GM21576 (cell line): ENCODE data around the gene CELA3B.
"Not testable (repeated sequence)": the region's sequence is repeated elsewhere in the genome, so short reads cannot be mapped to it uniquely, and the experiment has no call there.

ENCODE experiments used
- ATAC-seq: cut with Tn5 transposase; IDR thresholded peaks from one replicate; pipeline ENCODE4 v1.9.1; 2021; ENCODE audit warnings: mild to moderate bottlenecking, moderate library complexity; ENCODE audit not compliant: unreplicated experiment

The CELA3B gene

DNA sequence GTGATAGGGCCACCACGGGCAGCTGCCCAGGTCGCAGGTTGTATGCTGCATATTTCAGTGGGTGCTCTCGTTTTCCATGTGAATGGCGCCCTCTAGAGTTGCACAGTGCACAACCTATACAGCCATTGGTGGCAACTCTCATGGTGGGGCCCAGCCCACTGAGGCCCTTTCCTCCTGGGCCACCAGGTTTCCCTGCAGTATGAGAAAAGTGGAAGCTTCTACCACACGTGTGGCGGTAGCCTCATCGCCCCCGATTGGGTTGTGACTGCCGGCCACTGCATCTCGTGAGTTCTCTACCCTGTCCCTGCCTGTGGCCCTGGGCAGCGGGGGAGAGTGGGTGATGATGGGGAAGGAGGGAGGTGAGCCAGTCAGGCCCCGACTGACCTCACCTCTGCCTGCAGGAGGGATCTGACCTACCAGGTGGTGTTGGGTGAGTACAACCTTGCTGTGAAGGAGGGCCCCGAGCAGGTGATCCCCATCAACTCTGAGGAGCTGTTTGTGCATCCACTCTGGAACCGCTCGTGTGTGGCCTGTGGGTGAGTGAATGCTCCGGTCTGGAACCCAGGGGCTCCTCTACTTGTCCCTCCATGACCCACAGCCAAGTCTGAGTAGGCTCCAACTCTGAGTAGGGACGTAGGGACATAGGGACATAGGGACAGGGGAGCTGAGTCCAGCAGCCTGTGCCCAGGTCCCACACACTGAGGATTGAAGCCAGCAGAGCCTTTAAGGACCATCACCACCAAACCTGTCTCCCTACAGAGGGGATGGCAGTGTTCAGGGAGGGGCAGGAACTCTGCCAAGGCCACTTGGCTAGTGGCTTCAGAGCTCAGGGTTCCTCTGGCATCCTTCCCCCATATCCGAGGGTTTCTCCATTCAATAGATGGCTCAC is 28.7 kb downstream of the CELA3B start:
- ATAC-seq: not testable (repeated sequence)

DNA sequence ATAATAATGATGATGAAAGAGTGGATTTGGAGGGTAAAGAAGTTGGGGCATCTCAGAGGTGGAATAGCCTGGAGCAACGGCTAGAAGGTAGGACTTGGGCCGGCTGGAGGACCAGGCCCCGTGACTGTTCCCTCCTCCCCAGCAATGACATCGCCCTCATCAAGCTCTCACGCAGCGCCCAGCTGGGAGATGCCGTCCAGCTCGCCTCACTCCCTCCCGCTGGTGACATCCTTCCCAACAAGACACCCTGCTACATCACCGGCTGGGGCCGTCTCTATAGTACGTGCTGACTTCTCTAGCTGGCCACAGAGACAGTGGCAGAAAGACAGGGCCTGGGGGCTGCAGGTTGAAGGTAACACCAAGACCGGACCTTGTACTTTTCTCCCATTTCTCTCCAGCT is 29.9 kb downstream of the CELA3B start:
- ATAC-seq: not testable (repeated sequence)

DNA sequence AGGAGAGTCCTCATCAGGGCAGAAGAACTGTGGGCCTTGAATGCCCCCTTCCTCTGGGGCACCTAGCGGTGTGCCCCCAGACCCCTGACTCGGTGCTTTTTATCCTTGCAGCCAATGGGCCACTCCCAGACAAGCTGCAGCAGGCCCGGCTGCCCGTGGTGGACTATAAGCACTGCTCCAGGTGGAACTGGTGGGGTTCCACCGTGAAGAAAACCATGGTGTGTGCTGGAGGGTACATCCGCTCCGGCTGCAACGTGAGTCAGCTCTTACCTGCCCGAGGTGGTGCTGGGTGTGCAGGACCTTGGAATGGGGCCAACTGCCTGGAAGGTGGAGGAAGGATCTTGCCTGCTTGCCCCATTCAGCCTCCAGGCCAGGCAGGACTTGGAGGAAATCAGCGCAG is 30.4 kb downstream of the CELA3B start:
- ATAC-seq: not testable (repeated sequence)

DNA sequence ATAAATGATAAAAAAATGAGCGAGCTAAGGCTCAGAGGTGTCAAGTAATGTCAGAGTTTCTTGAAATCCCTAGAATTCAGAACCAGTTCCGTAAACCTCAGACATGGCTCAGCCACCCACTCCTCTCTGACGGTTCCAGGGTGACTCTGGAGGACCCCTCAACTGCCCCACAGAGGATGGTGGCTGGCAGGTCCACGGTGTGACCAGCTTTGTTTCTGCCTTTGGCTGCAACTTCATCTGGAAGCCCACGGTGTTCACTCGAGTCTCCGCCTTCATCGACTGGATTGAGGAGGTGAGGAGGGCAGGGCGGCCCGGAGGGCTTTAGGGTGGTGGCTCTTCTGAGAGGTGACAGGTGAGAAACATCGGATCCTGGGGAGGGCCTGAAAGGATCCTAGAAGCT is 32.7 kb downstream of the CELA3B start:
- ATAC-seq: not testable (repeated sequence)

DNA sequence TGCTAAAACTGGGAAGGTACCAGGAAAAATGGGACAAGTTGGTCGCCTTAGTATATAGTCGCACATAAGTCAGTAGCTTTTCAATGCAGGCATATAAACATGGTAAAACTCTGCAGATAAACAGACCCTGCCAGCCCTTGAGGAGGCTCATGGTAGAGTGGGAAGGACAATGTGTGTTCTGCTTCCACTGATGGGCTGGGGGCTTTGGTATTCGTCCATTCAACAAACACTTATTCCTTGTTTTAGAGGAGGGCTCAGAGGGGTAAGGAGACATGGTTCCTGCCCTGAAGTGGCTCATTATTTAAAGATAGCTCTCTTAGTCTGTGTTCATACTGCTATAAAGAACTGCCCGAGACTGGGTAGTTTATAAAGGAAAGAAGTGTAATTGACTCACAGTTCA is 35.9 kb downstream of the CELA3B start:
- not testable (repeated sequence) for ATAC-seq

DNA sequence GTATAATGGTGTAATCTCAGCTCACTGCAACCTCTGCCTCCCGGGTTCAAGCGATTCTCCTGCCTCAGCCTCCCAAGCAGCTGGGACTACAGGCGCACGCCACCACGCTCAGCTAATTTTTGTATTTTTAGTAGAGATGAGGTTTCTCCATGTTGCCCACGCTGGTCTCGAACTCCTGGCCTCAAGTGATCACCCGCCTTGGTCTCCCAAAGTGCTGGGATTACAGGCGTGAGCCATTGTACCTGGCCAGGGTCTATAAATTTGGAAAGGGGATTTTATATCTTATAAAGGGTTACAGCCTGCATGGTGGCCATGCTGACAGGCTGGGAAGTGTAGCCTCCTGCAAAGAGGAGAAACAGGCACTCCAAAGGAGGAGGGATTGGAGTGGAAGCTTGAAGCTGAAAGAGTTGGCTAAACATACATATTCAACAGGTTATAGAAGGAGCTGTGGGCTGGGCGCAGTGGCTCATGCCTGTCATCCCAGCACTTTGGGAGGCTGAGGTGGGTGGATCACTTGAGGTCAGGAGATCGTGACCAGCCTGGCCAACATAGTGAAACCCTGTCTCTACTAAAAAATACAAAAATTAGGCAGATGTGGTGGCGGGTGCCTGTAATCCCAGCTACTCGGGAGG is 37.9 kb downstream of the CELA3B start:
- not testable (repeated sequence) for ATAC-seq

DNA sequence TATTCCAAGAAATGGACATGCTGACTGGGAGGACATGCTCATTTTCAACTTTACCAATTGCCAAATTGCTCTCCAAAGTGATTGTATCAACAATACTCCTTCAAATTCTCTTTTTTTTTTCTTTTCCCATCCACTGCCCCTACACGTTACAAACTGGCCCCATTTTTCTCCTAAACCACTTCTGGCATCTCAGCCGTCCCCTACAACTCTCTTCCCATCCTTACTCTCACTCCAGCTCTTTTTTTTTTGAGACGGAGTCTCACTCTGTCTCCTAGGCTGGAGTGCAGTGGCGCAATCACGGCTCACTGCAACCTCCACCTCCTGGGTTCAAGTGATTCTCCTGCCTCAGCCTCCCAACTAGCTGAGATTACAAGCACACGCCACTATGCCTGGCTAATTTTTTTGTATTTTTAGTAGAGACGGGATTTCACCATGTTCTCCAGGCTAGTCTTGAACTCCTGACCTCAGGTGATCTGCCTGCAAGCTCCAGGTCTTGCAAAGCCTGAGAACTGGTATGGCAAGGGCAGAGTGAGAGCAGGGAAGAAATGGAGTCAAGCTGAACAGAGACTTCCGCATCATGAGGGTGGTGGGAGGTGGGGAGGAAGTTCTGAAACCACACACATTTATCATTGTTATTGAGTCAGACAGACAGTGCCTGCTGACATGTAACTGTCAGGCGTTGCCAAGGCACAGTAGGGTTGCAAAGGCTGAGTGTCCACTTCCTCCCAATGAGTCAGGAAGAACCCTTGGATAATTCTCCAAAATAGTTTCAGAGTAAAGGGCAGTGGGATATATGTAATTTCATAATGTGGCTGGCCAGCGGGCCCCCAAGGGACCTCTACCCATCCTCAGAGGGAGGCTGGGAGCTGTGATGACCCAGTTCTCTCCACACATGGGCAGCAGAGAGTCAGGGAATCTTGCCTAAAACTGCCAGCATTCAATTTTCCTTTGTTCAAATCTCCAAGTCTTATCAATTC is 42.0 kb downstream of the CELA3B start:
- no peak for ATAC-seq

DNA sequence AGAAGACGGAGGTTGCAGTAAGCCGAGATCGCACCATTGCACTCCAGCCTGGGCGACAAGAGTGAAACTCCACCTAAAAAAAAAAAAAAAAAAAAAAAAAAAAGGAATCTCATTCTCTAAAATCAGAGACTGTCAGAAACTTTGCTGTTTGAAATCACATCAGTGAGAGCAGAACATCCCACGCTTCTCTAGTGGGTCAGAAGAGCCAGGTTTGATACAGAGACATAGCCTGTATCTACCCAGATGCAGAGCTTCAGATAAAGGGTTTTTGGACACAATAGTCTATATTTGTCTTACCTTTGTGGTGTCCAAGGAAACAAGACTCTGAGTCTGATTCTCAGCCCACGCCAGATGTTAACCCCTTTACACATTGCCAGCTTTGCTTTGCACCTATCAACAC is 44.2 kb downstream of the CELA3B start:
- ATAC-seq: no peak

DNA sequence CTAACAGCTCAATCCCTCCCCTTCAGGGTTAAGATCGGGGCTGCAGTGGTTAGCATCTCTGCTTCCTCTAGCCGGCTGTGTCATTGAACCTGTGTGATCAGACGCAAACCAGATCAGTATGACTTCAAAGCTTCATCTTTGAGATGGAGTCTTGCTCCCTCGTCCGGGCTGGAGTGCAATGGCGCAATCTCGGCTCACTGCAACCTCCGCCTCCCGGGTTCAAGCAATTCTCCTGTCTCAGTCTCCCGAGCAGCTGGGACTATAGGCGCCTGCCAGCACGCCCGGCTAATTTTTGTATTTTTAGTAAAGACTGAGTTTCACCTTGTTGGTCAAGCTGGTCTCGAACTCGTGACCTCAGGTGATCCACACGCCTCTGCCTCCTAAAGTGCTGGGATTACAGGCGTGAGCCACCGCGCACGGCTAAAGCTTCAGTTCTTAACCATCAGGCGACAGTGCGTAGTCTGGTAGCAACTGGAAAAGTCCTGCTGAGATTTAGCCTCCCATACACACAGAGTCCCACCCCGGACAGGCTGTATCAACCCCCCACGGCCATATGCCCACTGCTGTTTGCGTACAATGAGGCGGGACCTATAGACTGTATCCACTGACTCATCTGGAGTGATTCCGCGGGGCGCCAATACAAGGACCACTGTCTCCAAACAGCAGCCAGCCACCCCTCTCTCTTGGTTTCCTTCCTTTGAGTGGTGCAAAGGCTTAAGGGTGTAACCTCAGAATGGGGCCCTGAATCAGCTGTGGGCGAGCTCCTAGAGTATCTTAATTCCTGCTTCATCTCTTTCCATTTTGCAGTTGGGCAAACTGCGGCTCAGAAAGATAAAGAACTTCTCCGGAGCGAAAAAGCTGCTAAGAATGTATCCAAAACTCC is 47.9 kb downstream of the CELA3B start:
- peak; percentile 30 for ATAC-seq

DNA sequence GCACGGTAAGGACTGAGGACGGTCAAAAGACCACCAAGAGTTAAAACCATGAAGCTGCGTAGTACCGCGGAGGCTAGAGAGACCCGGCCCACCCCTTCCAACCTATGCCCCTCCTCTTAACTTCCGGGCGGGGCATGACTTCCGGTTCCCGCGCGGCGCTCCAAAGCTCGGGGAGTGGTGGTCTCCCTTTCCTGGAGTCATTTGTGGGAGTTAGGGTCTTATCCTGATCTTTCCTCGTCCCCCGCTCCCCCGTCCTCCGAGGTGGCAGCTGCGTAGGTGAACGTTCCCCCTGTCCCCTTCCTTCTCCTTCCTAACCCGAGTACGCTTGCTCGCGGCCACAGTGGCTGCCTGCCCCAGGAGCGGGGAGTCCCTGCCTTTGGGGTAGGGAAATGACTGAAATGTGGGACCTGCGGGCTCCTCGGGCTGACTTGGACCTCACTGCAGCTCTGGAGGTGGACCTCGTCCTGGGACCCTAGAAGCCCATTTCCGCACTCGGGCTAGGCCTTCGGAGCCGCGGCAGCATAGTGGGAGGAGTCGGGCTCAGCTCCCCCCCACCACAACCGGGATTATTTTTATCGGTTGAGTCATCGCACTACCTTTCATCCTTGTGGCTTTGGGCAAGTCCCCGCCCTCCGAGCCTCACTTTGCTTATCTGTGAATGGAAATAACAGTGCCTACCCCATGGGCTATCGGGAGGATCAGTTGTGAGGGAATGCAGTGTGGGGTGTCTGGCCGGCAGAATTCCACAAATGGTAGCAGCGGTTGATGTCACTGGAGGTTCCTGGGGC is 48.7 kb downstream of the CELA3B start:
- ATAC-seq: peak; percentile 62

DNA sequence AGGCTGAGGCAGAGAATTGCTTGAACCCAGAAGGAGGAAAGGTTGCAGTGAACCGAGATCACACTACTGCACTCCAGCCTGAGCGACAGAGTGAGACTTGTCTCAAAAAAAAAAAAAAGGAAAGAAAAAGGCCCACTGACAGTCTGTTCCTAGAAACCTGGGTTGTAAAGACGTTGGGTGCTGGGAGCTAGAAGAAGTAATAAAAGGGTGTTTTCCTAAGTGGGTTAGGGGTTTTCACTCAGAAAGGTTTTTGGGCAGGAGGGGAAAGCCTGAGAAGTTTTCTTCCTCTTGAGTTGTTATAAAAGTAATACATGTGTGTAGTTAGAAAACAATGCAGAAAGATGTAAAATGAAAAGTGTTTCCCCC is 50.1 kb downstream of the CELA3B start:
- ATAC-seq: no peak

DNA sequence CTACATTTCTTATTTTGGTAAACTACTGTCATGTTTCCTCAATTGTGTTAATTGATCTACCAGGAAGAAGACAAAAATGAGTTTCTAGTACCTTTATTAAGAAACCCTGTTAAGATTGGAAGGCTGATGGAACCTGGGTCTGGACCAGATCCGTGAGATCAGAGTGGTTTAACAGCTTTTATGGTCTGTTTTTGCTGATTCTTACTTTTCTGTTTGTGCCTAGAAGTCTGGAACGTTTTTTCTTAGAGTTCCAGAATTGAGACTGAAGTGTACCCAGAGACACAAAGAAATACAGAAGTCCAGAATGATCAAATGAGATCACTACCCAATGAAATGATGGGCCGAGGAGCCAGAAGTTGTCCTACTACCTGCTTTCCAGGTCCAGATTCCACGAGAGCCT is 53.2 kb downstream of the CELA3B start:
- no peak for ATAC-seq

DNA sequence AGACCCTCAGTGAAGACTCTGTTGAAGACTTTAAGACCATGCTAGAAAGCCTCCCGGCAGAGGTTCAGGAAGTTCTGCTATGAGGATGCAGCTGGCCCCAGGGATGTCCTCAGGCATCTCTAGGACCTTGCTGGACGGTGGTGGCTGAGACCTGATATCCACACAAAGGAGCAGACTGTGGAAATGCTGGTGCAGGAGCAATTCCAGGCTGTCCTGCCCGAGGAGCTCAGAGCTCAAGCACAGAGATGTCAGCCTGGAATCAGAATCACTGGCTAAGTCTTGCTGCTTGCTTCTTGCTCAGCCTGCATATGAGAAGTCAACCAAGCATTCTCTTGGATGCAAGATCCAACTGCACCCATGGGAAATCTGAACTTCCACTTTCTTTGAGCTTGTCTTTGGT is 53.7 kb downstream of the CELA3B start:
- no peak for ATAC-seq

DNA sequence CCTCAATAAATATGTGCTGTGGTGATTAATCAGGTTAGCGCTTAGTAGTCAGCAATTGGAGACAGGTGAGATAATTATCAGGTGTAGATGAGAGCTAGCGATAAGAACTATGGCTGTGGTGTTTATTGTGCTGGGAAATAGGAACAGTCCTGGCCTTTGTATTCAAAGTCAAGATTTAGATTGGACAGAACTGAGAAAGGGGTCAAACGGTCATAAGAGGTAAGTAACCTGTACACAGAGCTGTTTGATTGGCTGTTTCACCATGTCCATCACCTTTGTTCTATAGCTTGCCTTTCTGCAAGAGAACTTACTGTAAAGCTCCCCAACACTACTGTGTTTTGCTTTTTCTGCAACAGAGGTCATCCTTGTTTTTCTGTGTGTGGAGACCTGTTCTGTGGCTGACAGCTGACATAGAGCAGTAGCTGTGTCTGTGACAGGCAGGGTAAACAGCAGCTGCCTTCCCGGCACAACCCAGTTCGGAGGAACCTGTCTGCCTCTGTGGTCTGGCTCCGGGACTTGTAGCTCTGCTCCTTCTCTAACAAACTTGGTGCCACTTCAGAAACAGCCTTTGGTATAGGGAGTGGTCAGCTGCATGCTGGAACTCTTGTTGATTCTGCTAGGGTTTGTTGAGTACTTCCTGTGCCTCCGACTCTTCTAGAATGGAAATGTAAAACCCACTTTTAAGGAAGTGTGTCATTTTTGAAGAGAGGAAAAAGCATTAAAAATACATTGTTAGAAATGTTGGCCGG is 54.6 kb downstream of the CELA3B start:
- no peak for ATAC-seq

DNA sequence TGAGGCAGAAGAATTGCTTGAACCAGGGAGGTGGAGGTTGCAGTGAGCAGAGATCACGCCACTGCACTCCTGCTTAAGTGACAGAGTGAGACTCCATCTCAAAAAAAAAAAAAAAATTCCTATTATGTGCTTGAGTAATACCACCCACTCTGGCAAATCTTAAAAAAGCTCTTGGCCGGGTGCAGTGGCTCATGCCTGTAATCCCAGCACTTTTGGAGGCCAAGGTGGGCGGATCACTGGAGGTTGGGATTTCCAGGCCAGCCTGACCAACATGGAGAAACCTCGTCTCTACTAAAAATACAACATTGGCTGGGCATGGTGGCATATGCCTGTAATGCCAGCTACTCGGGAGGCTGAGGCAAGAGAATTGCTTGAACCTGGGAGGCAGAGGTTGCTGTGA is 58.0 kb downstream of the CELA3B start:
- not testable (repeated sequence) for ATAC-seq

DNA sequence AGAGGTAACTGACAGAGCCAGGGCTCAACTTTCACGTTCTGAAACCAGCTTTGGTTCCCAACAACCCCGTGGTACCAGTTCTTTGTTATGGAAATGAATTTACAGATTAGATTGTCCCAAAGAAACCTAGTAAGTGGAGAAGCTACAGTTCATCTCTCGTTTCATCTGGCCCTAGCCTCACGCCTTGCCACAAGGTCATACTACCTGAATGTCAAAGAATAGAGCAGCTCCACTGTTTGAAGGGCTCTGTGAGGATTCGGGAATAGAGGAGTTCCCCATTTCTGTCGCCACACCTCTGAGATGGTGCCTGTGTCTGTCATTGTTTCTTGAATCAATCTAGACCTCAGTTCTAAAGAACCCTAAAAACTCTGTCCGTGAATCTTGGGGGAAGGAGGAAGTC is 60.7 kb downstream of the CELA3B start:
- no peak for ATAC-seq

DNA sequence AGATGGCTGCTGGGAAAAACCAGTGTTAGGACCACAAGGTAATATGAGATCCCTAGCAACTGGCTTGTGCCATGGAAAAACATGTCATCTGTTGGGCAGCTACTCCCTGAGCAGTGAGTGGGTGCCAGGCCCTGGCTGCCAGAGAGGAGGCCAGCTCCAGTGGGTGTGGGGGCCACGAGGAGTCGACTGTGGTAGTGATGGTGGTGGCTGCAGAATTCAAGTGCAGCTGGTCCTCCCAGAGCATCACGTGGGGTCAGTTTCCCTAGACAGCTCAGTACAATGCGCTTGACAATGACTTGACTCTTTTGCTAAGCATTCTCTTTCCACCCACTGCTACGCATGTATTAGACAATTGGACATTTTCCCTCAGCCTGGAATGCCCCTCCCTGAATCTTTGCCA is 61.2 kb downstream of the CELA3B start:
- no peak for ATAC-seq
